HG03521 (cell line): Measurements from ENCODE around the gene SMARCB1.

Experiments used
- ATAC-seq: cut with Tn5 transposase; IDR thresholded peaks from one replicate; pipeline ENCODE4 v1.9.1; 2021; ENCODE audit warnings: mild to moderate bottlenecking, moderate library complexity; ENCODE audit not compliant: unreplicated experiment

The SMARCB1 gene

DNA sequence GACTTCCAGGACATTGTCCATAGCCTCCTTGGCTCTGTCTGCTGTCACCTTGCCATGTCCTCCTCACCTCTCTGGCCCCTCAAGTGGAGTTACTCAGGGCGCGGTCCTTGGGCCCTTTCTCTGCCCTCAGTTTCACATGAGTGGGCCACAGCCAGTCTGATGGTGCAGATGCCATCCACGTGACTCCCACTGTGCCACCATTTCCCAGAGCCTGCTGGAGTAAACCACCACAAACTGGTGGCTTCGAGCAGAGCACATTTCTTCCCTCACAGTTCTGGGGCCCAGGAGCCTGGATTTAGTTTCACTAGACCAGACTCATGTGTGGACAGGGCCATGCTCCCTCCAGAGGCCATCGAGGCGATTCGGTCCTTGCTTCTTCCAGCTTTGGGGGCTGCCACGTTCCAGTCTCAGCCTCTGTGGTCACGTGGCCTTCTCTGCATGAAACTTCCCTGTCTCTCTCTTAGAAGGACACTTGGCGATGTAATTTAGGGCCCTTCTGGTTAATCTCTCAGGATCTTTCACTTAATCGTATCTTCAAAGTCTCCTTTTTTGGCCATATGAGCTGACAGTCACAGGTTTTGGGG is 14.6 kb downstream of the SMARCB1 start:
- no peak for ATAC-seq

DNA sequence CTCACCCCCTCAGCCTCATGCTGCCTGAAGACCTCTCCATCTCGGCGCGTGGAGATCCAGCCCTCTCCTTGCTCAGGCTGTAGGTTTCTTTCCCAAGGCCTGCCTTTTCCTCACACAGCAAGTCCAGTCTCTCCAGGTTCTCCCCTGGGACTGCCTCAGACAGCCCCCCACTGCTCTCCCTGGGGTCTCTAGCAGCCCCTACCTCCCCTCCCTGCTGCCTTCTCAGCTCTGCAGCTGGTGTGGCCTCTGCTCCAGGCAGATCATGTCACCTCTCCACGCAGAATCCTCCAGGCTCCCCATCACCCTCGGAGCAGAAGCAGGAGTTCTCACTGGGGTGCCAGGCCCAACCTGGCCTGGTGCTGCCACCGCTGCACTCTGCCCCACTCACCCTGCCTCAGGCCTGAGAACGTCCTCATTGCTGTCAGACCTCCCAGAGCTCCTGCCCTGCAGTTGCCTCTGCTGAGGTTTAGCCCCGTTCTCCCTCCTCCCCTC is 15.2 kb downstream of the SMARCB1 start:
- no peak for ATAC-seq

DNA sequence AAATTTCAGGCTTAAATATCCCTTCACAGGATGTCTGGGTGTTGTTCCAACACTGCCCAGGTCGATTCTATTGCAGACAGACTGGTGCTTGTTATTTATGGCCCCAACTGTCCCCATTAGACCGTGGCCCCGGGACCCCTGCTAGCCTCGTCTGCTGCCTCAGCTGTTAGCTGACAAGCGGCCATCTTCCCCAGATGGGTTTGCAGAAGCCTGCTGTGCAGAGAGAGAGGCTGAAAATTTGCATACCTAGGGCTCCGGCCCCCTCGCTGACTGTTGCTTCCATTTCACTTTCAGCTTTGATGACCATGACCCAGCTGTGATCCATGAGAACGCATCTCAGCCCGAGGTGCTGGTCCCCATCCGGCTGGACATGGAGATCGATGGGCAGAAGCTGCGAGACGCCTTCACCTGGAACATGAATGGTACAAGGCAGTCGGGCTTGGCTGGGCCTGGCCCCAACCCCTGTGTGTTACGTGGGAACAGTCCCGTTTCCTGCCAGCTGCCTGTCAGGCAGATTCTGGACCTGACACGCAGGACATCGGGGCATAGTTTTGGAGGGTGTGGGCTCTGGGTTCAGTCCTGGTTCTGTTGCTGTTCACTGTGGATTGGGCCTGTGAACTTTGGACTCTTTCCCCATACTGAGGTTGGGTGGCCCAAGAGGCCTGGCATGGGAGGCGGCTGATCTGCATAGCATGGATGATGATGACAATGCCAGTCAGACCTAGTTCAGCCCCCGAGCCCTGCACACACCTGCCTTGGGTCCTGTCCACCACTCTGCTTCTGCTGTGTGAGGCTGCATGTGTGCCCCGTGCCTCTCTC is 16.4 kb downstream of the SMARCB1 start:
- ATAC-seq, result no peak

DNA sequence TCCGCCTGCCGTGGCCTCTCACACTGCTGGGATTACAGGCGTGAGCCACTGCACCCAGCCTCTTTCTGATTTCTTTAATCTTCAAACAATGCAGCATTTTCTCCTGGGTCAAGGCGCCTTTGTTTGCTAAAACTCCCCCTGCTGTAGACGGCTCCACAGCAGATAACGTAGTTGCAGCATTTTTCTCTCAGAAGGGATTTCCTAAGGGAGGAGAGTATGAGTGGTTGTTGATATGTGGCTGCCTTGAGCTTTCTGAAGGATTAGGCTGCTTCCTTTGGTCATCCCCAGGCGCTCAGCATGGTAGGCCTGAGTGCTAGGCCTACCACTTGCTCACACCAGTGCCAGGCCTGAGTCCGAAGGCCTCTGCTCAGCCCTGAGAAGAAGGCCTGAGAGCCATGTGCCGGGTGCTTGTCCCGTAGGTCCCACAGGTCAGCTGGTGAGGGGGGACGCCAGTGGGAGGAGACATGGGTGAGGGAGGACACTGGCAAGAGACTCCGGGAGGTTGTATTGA is 18.1 kb downstream of the SMARCB1 start:
- ATAC-seq, result no peak

DNA sequence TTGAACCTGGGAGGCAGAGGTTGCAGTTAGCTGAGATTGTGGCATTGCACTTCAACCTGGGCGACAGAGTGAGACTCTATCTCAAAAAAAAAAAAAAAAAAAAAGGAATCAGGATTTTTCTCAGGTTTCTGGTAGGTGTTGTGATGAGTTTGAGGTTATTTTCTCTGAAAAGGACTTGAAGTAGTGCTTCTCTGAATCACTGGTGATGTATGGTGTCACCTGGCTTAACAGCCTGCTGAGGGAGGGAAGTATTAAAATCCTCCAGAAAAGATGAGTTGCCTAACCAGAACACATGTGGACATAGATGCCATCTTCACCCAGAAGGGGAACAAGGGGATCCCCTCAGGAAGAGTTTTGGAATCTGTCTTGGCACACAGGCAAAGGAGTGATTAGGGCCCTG is 20.1 kb downstream of the SMARCB1 start:
- no peak for ATAC-seq

DNA sequence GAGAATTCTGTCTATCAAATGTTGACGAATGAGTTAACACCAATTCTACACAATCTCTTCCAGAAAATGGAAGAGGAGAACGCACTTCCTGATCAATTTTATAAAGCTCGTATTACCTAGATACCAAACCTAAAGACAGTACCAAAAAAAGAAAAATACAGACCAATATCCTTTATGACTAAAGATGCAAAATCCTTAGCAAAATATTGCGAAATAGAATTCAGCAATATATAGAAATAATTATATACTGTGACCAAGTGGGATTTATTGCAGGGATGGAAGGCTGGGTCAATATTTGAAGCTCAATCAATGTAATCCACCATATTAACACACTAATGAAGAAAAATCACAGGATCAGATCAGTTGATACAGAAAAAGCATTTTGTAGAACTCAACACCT is 25.6 kb downstream of the SMARCB1 start:
- ATAC-seq, result no peak

DNA sequence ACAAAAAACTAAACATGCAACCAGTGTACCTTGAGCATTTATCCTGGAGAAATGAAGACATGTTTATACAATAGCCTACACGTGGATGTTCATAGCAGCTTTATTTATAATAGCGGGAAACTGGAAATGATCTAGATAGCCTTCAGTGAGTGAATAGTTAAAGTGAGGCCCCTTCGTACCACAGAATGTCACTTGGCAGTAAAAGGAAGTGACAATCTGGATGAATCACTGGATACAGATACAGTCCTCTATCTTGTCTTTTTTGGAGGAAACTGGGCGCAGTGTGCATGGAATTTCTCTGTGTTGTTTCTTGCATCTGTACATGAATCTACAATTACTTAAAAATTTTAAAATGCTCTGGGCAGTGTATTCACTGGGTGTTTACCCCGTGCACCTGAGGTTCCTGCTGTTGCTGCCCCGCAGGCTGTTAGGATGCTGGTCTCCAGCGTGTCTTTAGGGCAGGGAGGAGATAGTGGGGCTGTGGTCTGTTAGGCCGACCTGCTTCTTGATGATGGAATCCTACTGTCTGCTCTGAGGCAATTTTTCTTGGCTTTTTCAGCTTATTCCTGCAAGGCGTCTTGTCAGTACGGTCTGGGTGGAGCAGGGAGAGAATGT is 28.9 kb downstream of the SMARCB1 start:
- no peak for ATAC-seq

DNA sequence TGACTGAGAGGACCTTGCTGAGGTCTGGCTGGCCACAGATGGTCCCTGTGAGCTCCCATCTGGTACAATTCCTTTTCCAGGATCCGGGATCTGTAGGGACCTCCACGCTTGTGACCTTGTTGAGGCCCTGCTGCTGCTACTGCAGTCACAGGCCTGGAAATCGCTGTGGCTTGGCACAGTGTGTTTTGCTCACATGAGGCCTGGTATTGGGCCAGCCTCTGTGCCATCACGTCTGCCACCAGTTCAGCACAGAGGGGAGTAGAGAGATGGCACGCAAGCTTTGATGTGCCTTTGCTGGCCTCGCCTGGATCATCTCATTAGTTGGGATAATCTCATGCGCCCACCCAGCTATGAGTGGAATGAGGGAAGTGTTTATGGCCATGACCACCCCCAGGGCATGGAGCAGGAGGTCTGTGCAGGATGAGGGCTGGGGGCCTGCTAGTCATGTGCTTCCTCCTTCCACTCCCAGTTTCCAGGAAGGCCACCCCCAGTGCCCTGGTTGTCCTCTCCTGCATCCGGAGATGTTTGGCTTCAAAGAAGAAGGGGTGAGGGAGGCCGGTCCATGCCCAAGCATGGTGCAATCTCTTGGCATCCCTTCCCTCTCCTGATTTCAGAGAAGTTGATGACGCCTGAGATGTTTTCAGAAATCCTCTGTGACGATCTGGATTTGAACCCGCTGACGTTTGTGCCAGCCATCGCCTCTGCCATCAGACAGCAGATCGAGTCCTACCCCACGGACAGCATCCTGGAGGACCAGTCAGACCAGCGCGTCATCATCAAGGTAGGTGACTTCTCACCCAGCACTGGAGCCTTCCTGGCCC is 29.6 kb downstream of the SMARCB1 start:
- no peak for ATAC-seq

DNA sequence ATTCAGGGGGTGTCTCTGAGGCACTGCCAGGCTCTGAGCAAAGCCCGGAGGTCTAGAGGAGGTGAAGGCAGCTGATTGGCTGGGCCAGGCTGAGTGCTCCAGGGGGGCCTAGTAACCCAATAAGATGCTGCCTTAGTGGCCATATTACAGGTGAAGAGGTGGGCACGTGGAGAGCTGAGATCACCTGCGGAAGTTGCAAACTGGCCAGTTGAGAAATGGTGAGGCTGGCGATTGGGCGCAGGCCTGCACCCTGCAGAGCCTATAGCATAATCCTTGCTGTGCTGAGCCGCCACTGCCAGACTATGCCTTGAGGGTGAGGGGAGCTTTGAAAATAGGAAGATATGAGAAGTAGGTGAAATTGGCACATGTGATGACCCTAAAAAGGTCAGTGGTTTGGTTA is 30.4 kb downstream of the SMARCB1 start:
- no peak for ATAC-seq

DNA sequence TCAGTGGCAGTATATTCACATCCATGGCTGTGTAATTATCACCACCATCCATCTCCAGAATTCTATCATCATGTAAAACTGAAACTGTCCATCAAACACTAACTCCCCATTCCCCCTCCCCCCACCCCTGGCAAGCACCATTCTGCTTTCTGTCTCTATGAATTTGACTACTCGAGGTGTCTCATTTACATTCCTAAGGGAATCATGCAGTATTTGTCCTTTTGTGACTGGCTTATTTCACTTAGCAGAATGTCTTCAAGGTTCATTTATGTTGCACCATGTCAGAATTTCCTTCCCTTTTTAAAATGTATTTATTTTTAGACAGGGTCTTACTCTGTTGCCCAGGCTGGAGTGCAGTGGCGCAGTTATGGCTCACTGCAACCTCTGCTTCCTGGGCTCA is 31.8 kb downstream of the SMARCB1 start:
- no peak for ATAC-seq

DNA sequence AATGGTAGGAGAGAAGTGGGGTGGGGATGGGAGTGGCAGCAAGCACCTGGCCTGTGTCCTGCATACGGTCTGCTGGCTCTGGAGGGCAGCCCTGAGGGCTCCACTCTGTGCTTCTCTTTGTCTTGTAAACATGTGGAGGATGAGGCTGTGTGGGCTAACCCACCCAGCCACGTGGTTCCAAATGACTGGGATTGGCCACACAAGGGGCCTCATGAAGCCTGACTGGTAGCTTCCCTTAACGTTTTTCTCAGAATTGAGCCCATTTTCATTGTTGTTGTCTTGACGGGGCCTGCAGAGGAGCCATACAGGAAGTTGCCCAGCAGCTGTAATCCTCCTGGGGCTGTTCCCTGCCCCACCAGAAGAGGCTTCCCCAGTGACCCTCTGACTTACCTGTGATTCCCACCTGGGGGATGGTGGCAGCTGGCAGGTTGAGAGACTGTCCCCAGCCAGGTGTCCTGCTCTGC is 34.0 kb downstream of the SMARCB1 start:
- ATAC-seq, result no peak

DNA sequence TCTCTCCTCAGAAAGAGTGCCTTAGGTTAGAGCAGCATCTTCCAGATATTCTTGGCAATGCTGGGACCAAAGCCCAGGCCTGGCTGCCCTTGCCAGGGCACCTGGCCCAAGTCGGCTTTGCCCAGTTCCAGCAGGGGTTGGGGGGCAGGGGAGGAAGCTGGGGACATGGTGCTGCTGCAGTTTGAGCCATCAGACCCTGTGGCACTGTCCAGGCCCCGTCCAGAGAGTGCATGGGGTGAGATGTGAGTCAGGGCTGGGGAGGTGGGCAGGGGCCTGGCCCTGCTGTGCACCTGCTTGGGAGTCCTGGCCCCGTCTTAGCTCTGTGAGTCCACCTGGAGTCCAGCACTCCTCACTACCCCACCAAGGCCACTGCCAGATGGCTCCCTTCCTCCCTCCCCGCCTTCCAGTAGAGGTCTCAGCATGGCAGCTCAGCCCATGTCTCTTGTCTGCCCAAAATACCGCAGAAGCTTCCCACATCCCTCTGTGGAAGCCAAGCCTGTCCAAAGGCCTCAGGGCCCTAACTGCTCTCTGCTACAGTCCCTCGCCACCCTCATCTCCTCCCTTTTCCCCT is 35.4 kb downstream of the SMARCB1 start:
- no peak for ATAC-seq

DNA sequence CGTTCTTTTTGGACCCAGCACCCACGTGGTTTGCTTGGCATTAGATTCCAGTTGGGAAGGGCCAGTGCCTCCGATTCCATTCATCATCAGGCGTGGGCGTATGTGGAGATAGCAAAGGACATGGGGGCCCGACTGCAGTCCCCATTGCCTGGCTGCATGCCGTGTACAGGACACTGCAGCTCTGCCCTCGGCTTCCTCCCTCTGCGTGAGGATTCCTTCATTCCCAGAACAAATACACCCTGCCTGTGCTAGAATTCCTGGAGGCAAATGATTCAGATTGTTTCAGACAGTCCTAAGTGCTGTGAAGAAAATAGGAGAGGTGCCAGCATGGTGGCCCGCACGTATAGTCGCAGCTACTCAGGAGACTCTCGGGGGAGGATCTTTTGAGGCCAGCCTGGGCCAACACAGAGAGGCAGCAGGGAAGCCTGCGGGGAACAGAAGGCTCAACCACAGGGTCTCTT is 36.6 kb downstream of the SMARCB1 start:
- no peak for ATAC-seq

DNA sequence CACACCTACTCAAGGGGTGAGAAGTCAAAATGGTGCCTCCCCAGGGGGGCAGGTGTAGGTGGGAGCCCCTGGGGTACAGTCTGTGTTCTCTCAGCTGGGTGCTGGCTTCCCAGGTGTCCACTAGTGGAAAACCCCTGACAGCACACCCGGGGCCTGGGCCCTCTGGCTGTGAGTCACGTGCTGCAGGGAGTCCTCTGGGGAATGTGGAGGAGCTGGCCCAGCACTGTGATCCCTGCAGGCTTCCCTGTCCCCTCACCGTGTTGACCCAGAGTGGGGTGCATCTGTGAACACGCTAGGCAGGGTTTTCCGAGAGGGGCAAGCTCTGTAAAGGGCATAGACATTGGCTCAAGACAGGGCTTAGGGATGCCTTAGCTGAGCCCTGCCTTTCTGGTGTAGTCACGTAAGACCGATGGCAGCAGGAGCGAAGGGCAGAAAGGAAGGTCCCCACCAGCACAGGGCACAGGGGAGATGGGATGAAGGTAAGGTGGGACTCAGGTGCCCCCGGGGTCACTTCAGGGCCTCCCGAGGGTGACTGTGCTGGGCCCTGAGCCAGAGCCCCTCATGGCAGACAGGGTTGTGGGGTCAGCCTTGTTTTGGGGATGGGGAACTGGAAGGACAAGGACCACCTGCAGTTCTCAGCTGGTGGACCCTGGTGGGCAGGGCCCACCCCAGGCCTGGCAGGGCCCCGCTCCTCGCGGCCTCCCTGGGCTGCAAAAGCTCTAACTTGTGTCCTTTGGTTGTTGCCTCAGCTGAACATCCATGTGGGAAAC is 37.9 kb downstream of the SMARCB1 start:
- ATAC-seq, result no peak

DNA sequence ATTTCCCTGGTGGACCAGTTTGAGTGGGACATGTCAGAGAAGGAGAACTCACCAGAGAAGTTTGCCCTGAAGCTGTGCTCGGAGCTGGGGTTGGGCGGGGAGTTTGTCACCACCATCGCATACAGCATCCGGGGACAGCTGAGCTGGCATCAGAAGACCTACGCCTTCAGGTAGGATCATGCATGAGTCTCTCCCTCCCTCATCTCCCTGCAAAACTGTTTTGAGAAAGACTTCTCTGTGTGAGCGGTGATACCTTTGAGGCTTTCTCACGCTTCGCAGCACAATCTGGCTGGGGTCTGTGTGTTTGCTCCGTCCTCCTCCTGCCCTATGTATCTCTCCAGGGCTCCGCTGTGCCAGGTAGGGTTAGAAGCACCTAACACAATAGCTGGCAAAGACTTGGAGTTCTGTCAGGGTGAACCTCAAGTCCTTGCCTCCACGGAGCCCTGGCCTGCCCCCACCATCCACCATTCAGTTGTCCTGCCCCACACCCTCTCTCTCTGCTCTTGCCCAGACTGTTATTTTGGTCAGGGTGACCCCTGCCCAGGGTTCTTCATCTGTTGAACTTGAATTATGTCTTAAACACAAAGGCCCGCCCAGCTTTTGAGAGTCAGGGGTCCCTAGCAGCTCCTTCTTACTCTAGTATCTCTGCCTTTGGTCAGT is 38.6 kb downstream of the SMARCB1 start:
- no peak for ATAC-seq

DNA sequence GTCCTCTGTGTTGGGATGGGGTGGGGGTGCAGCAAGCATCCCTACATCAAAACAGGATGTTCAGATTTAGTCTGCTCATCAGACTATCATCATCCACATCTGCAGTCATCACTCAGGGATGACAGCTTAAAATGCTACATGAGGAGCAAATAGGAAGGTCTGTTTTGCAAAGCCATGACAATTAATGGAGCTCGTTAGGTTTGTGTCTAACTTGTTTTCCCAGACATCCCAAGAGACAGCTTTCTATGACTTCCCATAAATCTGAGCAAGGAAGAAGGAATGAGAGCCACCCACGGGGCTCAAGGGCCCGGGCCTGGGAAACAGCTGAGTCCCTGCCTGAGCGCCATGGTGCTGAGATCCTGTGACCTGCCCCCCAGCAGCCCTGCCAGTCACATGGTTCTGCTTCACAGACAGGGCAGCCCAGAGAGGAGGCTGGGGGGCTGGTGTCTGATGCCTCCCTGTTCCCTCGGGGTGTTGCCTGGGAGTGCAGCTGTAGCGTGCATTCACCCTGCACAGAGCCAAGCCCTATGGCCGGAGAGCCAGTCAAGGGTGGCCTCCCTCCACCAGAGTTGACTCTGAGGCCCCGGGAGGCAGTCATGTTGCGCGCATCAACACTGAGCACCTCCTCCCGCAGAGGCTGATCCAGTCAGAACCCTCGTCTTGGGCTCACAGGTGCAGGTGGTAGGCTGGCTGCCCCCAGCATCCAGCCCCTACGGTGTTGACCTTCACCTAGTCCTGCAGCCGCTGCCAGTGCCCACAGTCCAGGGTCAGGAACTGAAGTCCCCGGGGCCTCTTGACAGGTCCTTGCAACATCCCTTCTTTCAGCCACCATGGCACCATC is 40.0 kb downstream of the SMARCB1 start:
- ATAC-seq, result no peak

DNA sequence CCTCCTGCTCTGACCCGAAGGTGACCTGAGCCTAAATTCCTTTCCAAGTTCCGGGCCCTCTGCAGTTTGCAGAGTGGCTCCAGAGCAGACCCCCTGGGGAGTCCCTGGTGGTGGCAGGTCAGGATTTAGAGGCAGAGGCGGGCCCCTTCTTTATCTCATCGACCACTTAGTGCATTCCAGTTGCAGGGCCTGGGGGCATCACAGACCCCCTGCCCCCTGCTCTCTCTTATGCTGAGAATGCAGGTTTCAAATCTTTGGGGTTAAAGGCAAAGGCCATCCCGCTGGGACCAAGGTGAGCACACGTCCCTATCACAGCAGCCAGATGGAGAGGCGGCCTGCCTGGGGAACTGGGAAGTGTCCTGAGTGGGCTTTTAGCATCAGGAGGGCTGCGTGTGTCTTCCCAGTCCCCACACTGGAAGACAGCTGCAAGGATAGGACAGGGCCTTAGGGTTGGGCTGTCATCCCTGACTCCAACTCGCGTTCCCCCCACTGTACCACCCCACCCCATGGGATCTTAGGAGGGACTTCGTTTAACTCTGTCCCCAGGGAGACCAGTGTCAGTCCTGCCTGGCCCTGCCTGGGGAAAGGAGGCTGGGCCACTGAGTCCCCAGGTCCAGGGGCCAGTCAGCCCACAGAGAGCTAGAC is 40.7 kb downstream of the SMARCB1 start:
- no peak for ATAC-seq
